GM21423 (cell line): Measurements from ENCODE around the gene MRPL38.

ENCODE experiments used
- ATAC-seq: cut with Tn5 transposase; IDR thresholded peaks from one replicate; pipeline ENCODE4 v1.9.1; 2021; ENCODE audit warnings: mild to moderate bottlenecking, moderate library complexity; ENCODE audit not compliant: unreplicated experiment

Gene MRPL38

GRCh38 chr17:75904749-75905521, at the start of gene MRPL38:
TSS of gene MRPL38 (minus strand) at chr17:75904884. CDS start at chr17:75904875, 9 bp downstream.
- ATAC-seq = peak; percentile 93

- no peak for ATAC-seq
Observed at GRCh38 chr17:75950855-75951554, 46.3 kb upstream of the MRPL38 start.

GRCh38 chr17:75950421-75950820, 45.7 kb upstream of the MRPL38 start:
- ATAC-seq = no peak

- ATAC-seq = no peak
Observed at GRCh38 chr17:75945211-75945610, 40.5 kb upstream of the MRPL38 start.

- no peak for ATAC-seq
Observed at GRCh38 chr17:75943491-75943890, 38.8 kb upstream of the MRPL38 start.

- ATAC-seq = no peak
Observed at GRCh38 chr17:75942473-75942872, 37.8 kb upstream of the MRPL38 start.

- no peak for ATAC-seq
Observed at GRCh38 chr17:75941442-75941819, 36.7 kb upstream of the MRPL38 start.

GRCh38 chr17:75940727-75941441, 36.2 kb upstream of the MRPL38 start, which contains the start of gene FBF1:
TSS of gene FBF1 (minus strand) at chr17:75941042. CDS start at chr17:75938149, 2,893 bp downstream.
- peak; percentile 96 for ATAC-seq

GRCh38 chr17:75937652-75938051, 33.0 kb upstream of the MRPL38 start:
- ATAC-seq = no peak

GRCh38 chr17:75933808-75934207, 29.1 kb upstream of the MRPL38 start:
- ATAC-seq = no peak

GRCh38 chr17:75932852-75933251, 28.2 kb upstream of the MRPL38 start:
- no peak for ATAC-seq

- ATAC-seq = no peak
Observed at GRCh38 chr17:75931062-75931461, 26.4 kb upstream of the MRPL38 start.

- ATAC-seq = no peak
Observed at GRCh38 chr17:75927286-75927922, 22.7 kb upstream of the MRPL38 start.

- ATAC-seq = no peak
Observed at GRCh38 chr17:75926456-75926855, 21.8 kb upstream of the MRPL38 start.

- ATAC-seq = no peak
Observed at GRCh38 chr17:75925912-75926311, 21.2 kb upstream of the MRPL38 start.

GRCh38 chr17:75925103-75925502, 20.4 kb upstream of the MRPL38 start:
- ATAC-seq = no peak

- ATAC-seq = no peak
Observed at GRCh38 chr17:75922963-75923874, 18.5 kb upstream of the MRPL38 start.

- ATAC-seq = no peak
Observed at GRCh38 chr17:75922173-75922961, 17.7 kb upstream of the MRPL38 start.

- ATAC-seq = no peak
Observed at GRCh38 chr17:75921596-75921995, 16.9 kb upstream of the MRPL38 start.
